HL-60 (cell line): ENCODE results near the gene ARIH2.

Experiments used
- DNase-seq, 2 experiments: peaks; one replicate each; pipeline ENCODE4 v3.0.0-alpha.2; 2010 to 2020; ENCODE audit warnings: low read depth in 1 of 2, low spot score in 1 of 2
- H3K27ac ChIP-seq: fragments of 250-450 bp; sonication (Bioruptor Pico); replicated peaks from 2 replicates; pipeline ENCODE4 v1.5.1; 2020; ENCODE audit warnings: mild to moderate bottlenecking, moderate library complexity
- H3K27me3 ChIP-seq: fragments of 250-450 bp; sonication (Bioruptor Pico); 2 replicates; pipeline ENCODE4 v1.5.1; 2021; ENCODE audit warnings: mild to moderate bottlenecking, moderate library complexity; ENCODE audit not compliant: insufficient read depth, poor library complexity, severe bottlenecking
- H3K4me3 ChIP-seq: replicated peaks from 2 replicates; pipeline ENCODE4 v1.5.1; 2011; ENCODE audit warnings: mild to moderate bottlenecking, control low read depth, low read length; ENCODE audit not compliant: insufficient read depth
- CTCF ChIP-seq: IDR thresholded peaks from one replicate; pipeline ENCODE4 v1.5.1; 2011; ENCODE audit warnings: low read length, control low read depth, inconsistent platforms; ENCODE audit not compliant: insufficient read depth
- GABPA ChIP-seq: IDR thresholded peaks from 2 replicates; pipeline ENCODE4 v1.6.1; 2012; ENCODE audit warnings: low read depth
- POLR2AphosphoS5 ChIP-seq: IDR thresholded peaks from 2 replicates; pipeline ENCODE4 v1.6.1; 2012; ENCODE audit warnings: low read depth
- REST ChIP-seq: IDR thresholded peaks from 2 replicates; pipeline ENCODE4 v1.6.1; 2012; ENCODE audit warnings: low read depth; ENCODE audit not compliant: insufficient replicate concordance
- SPI1 ChIP-seq: IDR thresholded peaks from 2 replicates; pipeline ENCODE4 v1.6.1; 2012; ENCODE audit warnings: low read depth, mild to moderate bottlenecking, borderline replicate concordance

ARIH2 gene

GRCh38 chr3:48966367-48966766 is 47.7 kb downstream of the ARIH2 start:
- DNase-seq, result no peak
- TF ChIP-seq GABPA, result no peak
- no peak for TF ChIP-seq SPI1
- TF ChIP-seq REST, result no peak
- no peak for TF ChIP-seq POLR2AphosphoS5
- no peak for TF ChIP-seq CTCF
- H3K27ac ChIP-seq, result no peak overlapping the region
- no peak overlapping the region for H3K4me3 ChIP-seq
- H3K27me3 ChIP-seq, result no peaks in the 10 kb centered on the region

- Histone ChIP-seq H3K4me3 (no peak overlapping the region), H3K27ac (no peak overlapping the region), H3K27me3 (no peaks in the 10 kb centered on the region)
- TF ChIP-seq SPI1 (no peak), GABPA (no peak), REST (no peak), POLR2AphosphoS5 (no peak), CTCF (no peak)
- no peak for DNase-seq
These were observed 48.3 kb downstream of the ARIH2 start for GRCh38 chr3:48966876-48967361.

GRCh38 chr3:48970586-48970985 is 51.9 kb downstream of the ARIH2 start:
- Histone ChIP-seq H3K27ac (no peak overlapping the region), H3K4me3 (no peak overlapping the region), H3K27me3 (no peaks in the 10 kb centered on the region)
- no peak for DNase-seq
- TF ChIP-seq GABPA (no peak), SPI1 (no peak), REST (no peak), POLR2AphosphoS5 (no peak), CTCF (no peak)
